H1 (cell line): ENCODE results near the gene ATG16L2. TPM values are rescaled to one million over a fixed set of nuclear protein-coding genes. Genes with fewer than 3 reads are reported as not detected.

Experiments used
- CTCF ChIA-PET: fragments of 300-600 bp; sonication (Branson Sonifier 250); formaldehyde crosslinking; loops from one replicate; lab custom pipeline; 2021; ENCODE audit not compliant: partially characterized antibody; lab: Charles Lee
- POLR2A ChIA-PET: fragments of 300-600 bp; sonication (Branson Sonifier 250); formaldehyde crosslinking; loops from one replicate; lab custom pipeline; 2021; ENCODE audit warnings: inconsistent platforms; ENCODE audit not compliant: partially characterized antibody; lab: Charles Lee
- DNase-seq, 2 experiments: peaks; one replicate each; pipeline versions ENCODE4 v3.0.0 to v3.0.0-alpha.2; 2010 to 2022; ENCODE audit warnings: low spot score in 2 of 2, low read depth in 1 of 2, mixed read lengths in 1 of 2
- FAIRE-seq: peaks from 2 replicates; lab custom pipeline; 2011; peaks lifted over from hg19 to GRCh38; lab: Jason Lieb, UNC
- H2AFZ ChIP-seq: 2 replicates; pipeline ENCODE4 v1.8.1; 2012; ENCODE audit warnings: low read length, inconsistent platforms
- H2AK5ac ChIP-seq: 2 replicates; pipeline ENCODE4 v1.6.1; 2013; ENCODE audit warnings: low read depth, low read length
- H2BK120ac ChIP-seq: replicated peaks from 2 replicates; pipeline ENCODE3; 2013; ENCODE audit warnings: low read depth, low read length, inconsistent platforms
- H2BK12ac ChIP-seq: 2 replicates; pipeline ENCODE4 v1.6.1; 2013; ENCODE audit warnings: low read depth, low read length
- H2BK15ac ChIP-seq: 2 replicates; pipeline ENCODE4 v1.6.1; 2013; ENCODE audit warnings: low read length
- H2BK20ac ChIP-seq: 2 replicates; pipeline ENCODE4 v1.6.1; 2013; ENCODE audit warnings: low read length
- H2BK5ac ChIP-seq: 2 replicates; pipeline ENCODE4 v1.6.1; 2013; ENCODE audit warnings: low read depth, low read length
- H3K14ac ChIP-seq: 2 replicates; pipeline ENCODE4 v1.6.1; 2013; ENCODE audit warnings: inconsistent platforms; ENCODE audit not compliant: insufficient read length
- H3K18ac ChIP-seq: 2 replicates; pipeline ENCODE4 v1.6.1; 2013; ENCODE audit warnings: low read length; ENCODE audit errors: extremely low read depth
- H3K23ac ChIP-seq: 2 replicates; pipeline ENCODE4 v1.6.1; 2013; ENCODE audit warnings: inconsistent platforms; ENCODE audit not compliant: insufficient read length
- H3K23me2 ChIP-seq: 2 replicates; pipeline ENCODE4 v1.6.1; 2013; ENCODE audit warnings: low read depth, low read length
- H3K27ac ChIP-seq: 2 replicates; pipeline ENCODE4 v1.6.1; 2011; ENCODE audit warnings: low read depth, low read length, inconsistent platforms
- H3K27me3 ChIP-seq, 4 experiments: replicated peaks in 1 of 4; 1 replicate in 1 of 4; 2 replicates in 3 of 4; pipeline versions ENCODE4 v1.6.1 to v1.8.1; 2011 to 2013; ENCODE audit warnings: low read length in 3 of 4, mild to moderate bottlenecking in 3 of 4, inconsistent platforms in 2 of 4, mixed read lengths in 2 of 4, moderate library complexity in 1 of 4; ENCODE audit not compliant: control insufficient read depth in 3 of 4, insufficient read depth in 3 of 4; ENCODE audit errors: extremely low read depth in 1 of 4
- H3K36me3 ChIP-seq, 4 experiments: 2 replicates each; pipeline versions ENCODE4 v1.6.1 to v1.8.1; 2011 to 2013; ENCODE audit warnings: mild to moderate bottlenecking in 4 of 4, low read length in 3 of 4, moderate library complexity in 2 of 4, control low read depth in 1 of 4, inconsistent platforms in 1 of 4; ENCODE audit not compliant: insufficient read depth in 4 of 4, control insufficient read depth in 2 of 4
- H3K4ac ChIP-seq: replicated peaks from 2 replicates; pipeline ENCODE3; 2013; ENCODE audit warnings: low read length, low read depth, mixed read lengths, inconsistent platforms; ENCODE audit not compliant: insufficient read length
- H3K4me1 ChIP-seq, 4 experiments: replicated peaks in 1 of 4; 1 replicate in 1 of 4; 2 replicates in 3 of 4; pipeline versions ENCODE4 v1.6.1 to v1.8.1; 2011 to 2013; ENCODE audit warnings: low read length in 3 of 4, inconsistent platforms in 2 of 4, mixed read lengths in 1 of 4; ENCODE audit not compliant: insufficient read depth in 4 of 4, control insufficient read depth in 3 of 4
- H3K4me2 ChIP-seq, 2 experiments: 2 replicates each; pipeline versions ENCODE4 v1.6.1 to v1.8.1; 2011 to 2013; ENCODE audit warnings: low read depth in 2 of 2, low read length in 2 of 2, control low read depth in 1 of 2, inconsistent platforms in 1 of 2, mild to moderate bottlenecking in 1 of 2; ENCODE audit not compliant: insufficient read depth in 1 of 2
- H3K4me3 ChIP-seq, 4 experiments: fragments of 200-600, 300-600 bp in 1 of 4; sonication (generic), shearing (Covaris generic), sonication (Bioruptor Twin) in 1 of 4; 2 replicates each; pipeline versions ENCODE4 v1.5.1 to v1.8.1; 2011 to 2016; ENCODE audit warnings: low read length in 4 of 4, low read depth in 3 of 4, control low read depth in 2 of 4, inconsistent platforms in 2 of 4, mild to moderate bottlenecking in 2 of 4, mixed read lengths in 1 of 4, moderate library complexity in 1 of 4; ENCODE audit not compliant: insufficient read depth in 2 of 4; ENCODE audit errors: extremely low read depth in 1 of 4
- H3K56ac ChIP-seq: replicated peaks from 2 replicates; pipeline ENCODE3; 2013; ENCODE audit warnings: low read depth, mild to moderate bottlenecking, mixed read lengths, low read length, inconsistent platforms; ENCODE audit not compliant: insufficient read length
- H3K79me1 ChIP-seq: 2 replicates; pipeline ENCODE4 v1.6.1; 2013; ENCODE audit warnings: low read depth, low read length, control low read depth
- H3K79me2 ChIP-seq, 2 experiments: 2 replicates each; pipeline versions ENCODE4 v1.6.1 to v1.8.1; 2012 to 2013; ENCODE audit warnings: low read length in 2 of 2, mild to moderate bottlenecking in 2 of 2, inconsistent platforms in 1 of 2; ENCODE audit not compliant: insufficient read depth in 2 of 2, control insufficient read depth in 1 of 2
- H3K9ac ChIP-seq, 4 experiments: replicated peaks in 1 of 4; 1 replicate in 1 of 4; 2 replicates in 3 of 4; pipeline versions ENCODE4 v1.6.1 to v1.8.1; 2011 to 2013; ENCODE audit warnings: low read depth in 3 of 4, low read length in 3 of 4, control low read depth in 2 of 4, mild to moderate bottlenecking in 2 of 4, moderate library complexity in 2 of 4, inconsistent platforms in 1 of 4; ENCODE audit errors: extremely low read depth in 1 of 4
- H3K9me3 ChIP-seq, 2 experiments: 2 replicates each; pipeline versions ENCODE4 v1.6.1 to v1.8.1; 2012 to 2013; ENCODE audit warnings: mild to moderate bottlenecking in 2 of 2, moderate library complexity in 2 of 2, control low read depth in 1 of 2, inconsistent platforms in 1 of 2, low read depth in 1 of 2, low read length in 1 of 2, mixed read lengths in 1 of 2; ENCODE audit not compliant: insufficient read depth in 2 of 2
- H4K20me1 ChIP-seq, 2 experiments: replicated peaks in 1 of 2; 2 replicates each; pipeline versions ENCODE3 to v1.8.1; 2011 to 2013; ENCODE audit warnings: inconsistent platforms in 2 of 2, low read length in 2 of 2, mild to moderate bottlenecking in 1 of 2; ENCODE audit not compliant: insufficient read depth in 2 of 2, control insufficient read depth in 1 of 2
- H4K5ac ChIP-seq: 2 replicates; pipeline ENCODE4 v1.6.1; 2013; ENCODE audit warnings: low read length, low read depth, mixed read lengths, inconsistent platforms; ENCODE audit not compliant: insufficient read length
- H4K8ac ChIP-seq: 2 replicates; pipeline ENCODE4 v1.8.0; 2013; ENCODE audit warnings: mild to moderate bottlenecking, moderate library complexity, low read length, inconsistent platforms; ENCODE audit not compliant: insufficient read depth; ENCODE audit errors: extremely low read depth
- H4K91ac ChIP-seq: replicated peaks from 2 replicates; pipeline ENCODE3; 2013; ENCODE audit warnings: low read length, mixed read lengths, inconsistent platforms; ENCODE audit not compliant: insufficient read length
- E2F6 ChIP-seq: IDR thresholded peaks from 2 replicates; pipeline ENCODE4 v1.6.1; 2012; ENCODE audit warnings: inconsistent platforms
- HDAC2 ChIP-seq, 2 experiments: fragments of 300-600 bp in 1 of 2; sonication (generic) in 1 of 2; IDR thresholded peaks; 2 replicates each; pipeline ENCODE4 v1.6.1; 2011 to 2012; ENCODE audit warnings: low read depth in 2 of 2, low read length in 2 of 2, mild to moderate bottlenecking in 2 of 2, moderate library complexity in 2 of 2, borderline replicate concordance in 1 of 2, inconsistent platforms in 1 of 2
- RBBP5 ChIP-seq: IDR thresholded peaks from 2 replicates; pipeline ENCODE4 v1.7.1; 2012; ENCODE audit warnings: low read depth, mild to moderate bottlenecking, inconsistent platforms, low read length, moderate library complexity, borderline replicate concordance
- RFX5 ChIP-seq: IDR thresholded peaks from 2 replicates; pipeline ENCODE4 v1.6.1; 2011; ENCODE audit warnings: low read depth, low read length, improper control_type of control experiment, borderline replicate concordance
- RNF2 ChIP-seq: fragments of 200-900, 300-1000 bp; sonication (generic); IDR thresholded peaks from 2 replicates; pipeline ENCODE4 v1.7.1; 2016; ENCODE audit warnings: borderline replicate concordance, low read depth, mild to moderate bottlenecking, antibody characterized with exemption, low read length; ENCODE audit not compliant: poor library complexity, severe bottlenecking; ENCODE audit errors: missing control alignments
- TBP ChIP-seq: IDR thresholded peaks from 2 replicates; pipeline ENCODE4 v1.6.1; 2011; ENCODE audit warnings: low read depth, low read length, improper control_type of control experiment
- TCF12 ChIP-seq: IDR thresholded peaks from 2 replicates; pipeline ENCODE4 v1.6.1; 2011; ENCODE audit warnings: low read depth, mild to moderate bottlenecking, low read length
- WGBS, 2 experiments: shearing (Covaris generic) in 1 of 2; methylation state at CpG; one replicate each; pipeline versions ENCODE4 v1.1.6 to v1.1.7; 2013 to 2015; ENCODE audit warnings: low lambda C conversion rate in 2 of 2, mixed read lengths in 2 of 2, inconsistent platforms in 1 of 2, low coverage in 1 of 2, missing lambda C conversion rate in 1 of 2; ENCODE audit not compliant: insufficient replicate concordance in 2 of 2, insufficient coverage in 1 of 2, insufficient read length in 1 of 2; ENCODE audit errors: extremely low coverage in 1 of 2, missing lambda C conversion rate in 1 of 2; 5-methylcytosine and 5-hydroxymethylcytosine counted together
- polyA plus RNA-seq, 7 experiments: library from polyadenylated mRNA; depleted of rRNA in 3 of 7; stranded (reverse) in 5 of 7; unstranded in 2 of 7; fragments of >200 nt in 5 of 7; fragments of 200-250 nt in 2 of 7; gene quantifications; 1 replicate in 5 of 7; 2 replicates in 1 of 7; 4 replicates in 1 of 7; pipeline versions ENCODE4 v1.2.1 to v1.2.3, GENCODE V29; 2011 to 2013; ENCODE audit warnings: missing spikeins in 2 of 7, mixed read lengths in 2 of 7
- total RNA-seq: library from RNA; stranded (reverse); fragmentation: NEBNext Ultra II Directional; extraction: Animal tissue kit (Norgen Biotek cat#: 25700); gene quantifications from 2 replicates; pipeline ENCODE4 v1.2.1, GENCODE V29; 2021

The ATG16L2 gene
- total and polyA plus RNA-seq, 2 of the 8 experiments (the other 6 are each of a cell fraction or from before 2014, with no cell fraction given) = 11.0 to 18.5 TPM

GRCh38 chr11:72787216-72788104, 26.8 kb upstream of the ATG16L2 start:
- Histone ChIP-seq H3K79me2 (no peaks in the 10 kb centered on the region), H3K79me1 (0 out of 2 replicates have a peak, but pooled peaks cover 2% of the 10 kb centered on the region), H2AK5ac (no peak overlapping the region), H3K23me2 (peaks cover under 1% of the 10 kb centered on the region; the same call in 1 of the 2 replicates), H4K8ac (no peak overlapping the region), H3K9me3 (no peaks in the 10 kb centered on the region), H4K20me1 (no peaks in the 10 kb centered on the region), H3K4me2 (peak overlapping the region; percentile 7; a peak in 1 of 4 replicates), H2AFZ (no peak overlapping the region), H2BK15ac (no peak overlapping the region), H3K23ac (no peak overlapping the region), H4K91ac (no peak overlapping the region), H2BK5ac (no peak overlapping the region), H3K9ac (no peak overlapping the region), H2BK12ac (0 out of 2 replicates have a peak overlapping the region, but pooled peaks have one; percentile 44), H3K27me3 (no peaks in the 10 kb centered on the region), H3K36me3 (no peaks in the 10 kb centered on the region), H3K4ac (no peak overlapping the region), H2BK20ac (no peak overlapping the region), H3K56ac (no peak overlapping the region), H3K4me1 (peaks cover 0 to 7% (median 2%) of the 10 kb centered on the region in 4 experiments; a peak in 6 of 7 replicates), H3K14ac (no peak overlapping the region), H3K27ac (no peak overlapping the region), H4K5ac (no peak overlapping the region), H3K18ac (no peak overlapping the region), H3K4me3 (no peak overlapping the region), H2BK120ac (no peak overlapping the region)
- POLR2A ChIA-PET = interaction anchor here (1.0 to 1.4 kb wide), 3 partner anchors 9 to 111 kb away, joined by 3 read pairs; no protein-coding TSS in a partner anchor
- CTCF ChIA-PET = interaction anchor here (0.6 to 3.4 kb wide), 27 partner anchors 8 to 1268 kb away, joined by 3 to 18 read pairs (median 4); partner anchors contain the start of gene ATG16L2
- FAIRE-seq = peak; percentile 57
- 51% methylated on average over 16 of the region's 16 CpGs; no CpG with 5 or more reads in 1 of the 2 experiments for WGBS, 2 experiments
- DNase-seq = peak; percentile 54 to 82
- TF ChIP-seq RFX5 (peak; percentile 29; the same call in 1 of the 2 replicates), E2F6 (0 out of 2 replicates have a peak, but pooled peaks have one; percentile 13), TBP (no peak), RNF2 (no peak), RBBP5 (no peak), HDAC2 (IDR thresholded peaks at IDR 0.05; ENCODE audit: borderline replicate concordance in 1 of 2, low read depth in 2 of 2, low read length in 2 of 2) (peak; percentile 44 to 62; a peak in 1 of 4 replicates), TCF12 (0 out of 2 replicates have a peak, but pooled peaks have one; percentile 38)
